Mesothelial cell of epicardium (in vitro differentiated cells): ENCODE measurements around the gene SSBP3. TPM values are rescaled to one million over a fixed set of nuclear protein-coding genes. Genes with fewer than 3 reads are reported as not detected.

Experiments used
- DNase-seq, 2 experiments: peaks; one replicate each; pipeline ENCODE4 v3.0.0; 2021; ENCODE audit warnings: low spot score in 2 of 2; ENCODE audit not compliant: unreplicated experiment in 2 of 2
- H3K27ac Mint-ChIP-seq: 2 replicates; pipeline ENCODE4 v1.8.0; 2021; ENCODE audit warnings: mixed read lengths
- H3K27me3 Mint-ChIP-seq: 2 replicates; pipeline ENCODE4 v1.8.0; 2021; ENCODE audit warnings: low read depth, mixed read lengths
- H3K36me3 Mint-ChIP-seq: 2 replicates; pipeline ENCODE4 v1.8.0; 2021; ENCODE audit warnings: mixed read lengths
- H3K4me1 Mint-ChIP-seq: 2 replicates; pipeline ENCODE4 v1.8.0; 2021; ENCODE audit warnings: mixed read lengths
- H3K4me3 Mint-ChIP-seq: 2 replicates; pipeline ENCODE4 v1.8.0; 2021; ENCODE audit warnings: mild to moderate bottlenecking, moderate library complexity, mixed read lengths
- H3K9me3 Mint-ChIP-seq: 2 replicates; pipeline ENCODE4 v1.8.0; 2021; ENCODE audit warnings: mixed read lengths
- CTCF ChIP-seq: fragments of 200-600 bp; sonication (generic); IDR thresholded peaks from one replicate; pipeline ENCODE4 v1.5.0; 2021; ENCODE audit warnings: antibody characterized with exemption; ENCODE audit not compliant: unreplicated experiment
- total RNA-seq: library from RNA; stranded (reverse); gene quantifications from 3 replicates; pipeline ENCODE4 v1.2.1, GENCODE V29; 2021

Gene SSBP3
- total RNA-seq, 1 donor from 2014 or later, result 172 TPM

DNA sequence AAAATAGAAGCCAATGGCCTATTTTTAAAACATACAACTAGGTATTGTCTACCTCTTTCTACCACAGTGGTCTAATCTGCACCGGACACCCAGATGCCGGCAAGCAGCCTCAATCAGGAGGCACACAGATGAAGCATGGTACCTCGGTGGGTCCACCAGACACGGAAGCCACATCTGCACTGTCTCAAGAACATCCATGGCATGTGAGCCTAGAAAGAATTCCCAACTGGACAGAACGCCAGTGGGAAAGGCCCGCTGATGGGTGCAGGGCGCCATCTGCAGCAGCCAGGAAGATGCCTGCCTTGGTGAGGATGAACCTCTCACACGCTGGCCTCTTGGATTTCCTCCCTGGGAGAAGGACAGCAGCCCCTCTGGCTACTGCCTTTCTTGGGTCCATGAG lies 126.7 kb downstream of the SSBP3 start:
- DNase-seq, result no peak
- H3K27me3 Mint-ChIP-seq, result no peaks in the 10 kb centered on the region
- H3K36me3 Mint-ChIP-seq, result peaks cover 15% of the 10 kb centered on the region
- H3K4me3 Mint-ChIP-seq, result no peak overlapping the region
- no peaks in the 10 kb centered on the region for H3K9me3 Mint-ChIP-seq
- H3K27ac Mint-ChIP-seq, result no peak overlapping the region
- TF ChIP-seq CTCF, result no peak
- peaks cover 33% of the 10 kb centered on the region for H3K4me1 Mint-ChIP-seq

DNA sequence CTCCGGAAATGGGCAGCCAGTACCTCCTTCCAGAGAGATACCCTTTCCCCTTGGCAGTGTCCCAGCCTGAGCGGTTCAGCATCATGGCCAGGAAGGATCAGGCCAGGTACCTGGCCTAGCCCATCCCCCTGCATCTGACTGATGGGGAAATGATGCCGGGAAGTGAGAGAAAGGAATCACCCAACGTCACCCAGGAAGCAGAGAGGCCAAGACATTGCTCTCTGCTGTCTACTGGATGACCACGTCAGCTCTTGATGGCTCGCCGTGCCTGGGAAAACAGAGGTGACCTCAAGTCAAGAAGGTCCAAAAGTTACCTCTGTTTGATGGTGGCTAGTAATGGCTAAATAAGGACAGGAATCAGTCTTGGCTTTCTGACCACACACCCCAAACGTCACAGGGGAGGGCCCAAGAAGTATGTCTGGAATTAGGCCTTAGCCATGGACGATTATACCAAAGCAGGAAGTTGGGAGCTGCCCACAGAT lies 127.2 kb downstream of the SSBP3 start:
- TF ChIP-seq CTCF, result no peak
- Mint-ChIP-seq H3K36me3 (peaks cover 15% of the 10 kb centered on the region), H3K27ac (peak overlapping the region; percentile 25), H3K27me3 (no peaks in the 10 kb centered on the region), H3K4me3 (no peak overlapping the region), H3K4me1 (peaks cover 35% of the 10 kb centered on the region), H3K9me3 (no peaks in the 10 kb centered on the region)
- DNase-seq, result no peak

GRCh38 chr1:54277451-54278341 lies 128.5 kb downstream of the SSBP3 start:
- H3K4me3 Mint-ChIP-seq, result no peak overlapping the region
- peaks cover 15% of the 10 kb centered on the region for H3K36me3 Mint-ChIP-seq
- H3K27ac Mint-ChIP-seq, result peak overlapping the region; percentile 43
- DNase-seq, result no peak
- H3K4me1 Mint-ChIP-seq, result peaks cover 41% of the 10 kb centered on the region
- no peaks in the 10 kb centered on the region for H3K9me3 Mint-ChIP-seq
- H3K27me3 Mint-ChIP-seq, result no peaks in the 10 kb centered on the region
- TF ChIP-seq CTCF, result no peak

DNA sequence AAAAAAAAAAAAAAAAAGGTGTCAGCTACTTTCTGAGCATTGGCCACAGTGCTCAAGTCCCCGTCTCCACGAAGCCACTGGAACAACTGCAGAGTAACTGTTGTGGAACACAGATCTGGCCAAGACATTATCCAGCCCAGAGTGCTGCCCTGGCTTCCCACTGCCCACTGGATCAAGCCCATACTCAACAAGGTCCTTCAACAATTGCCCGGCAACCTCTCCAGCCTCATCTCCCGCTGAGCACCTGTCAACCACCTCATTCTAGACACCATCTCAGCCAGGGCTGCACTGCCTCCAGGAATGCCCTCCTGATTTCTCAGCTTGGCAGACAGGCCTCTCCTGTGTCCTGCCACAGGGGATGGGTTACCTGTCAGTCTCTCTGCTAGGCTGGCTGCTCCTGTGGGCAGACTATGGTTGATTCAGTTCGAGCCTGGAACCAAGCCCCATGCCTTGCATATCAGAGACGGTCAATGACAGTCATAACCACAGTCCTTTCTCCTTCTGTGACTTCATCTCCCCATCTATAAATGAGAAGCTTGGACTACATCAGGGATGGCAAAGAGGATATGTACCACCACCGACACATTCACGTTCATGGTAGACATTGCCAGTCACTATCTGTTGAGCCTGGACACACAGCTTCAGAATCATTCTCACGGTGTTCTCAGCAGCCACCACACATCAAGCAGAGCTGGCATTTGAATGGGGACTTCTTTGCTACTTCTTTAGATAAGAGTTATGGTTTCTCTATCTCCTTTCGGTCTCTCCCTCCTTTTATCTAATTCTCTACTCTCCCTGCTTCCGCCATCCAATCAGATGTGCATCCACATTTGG lies 129.4 kb downstream of the SSBP3 start:
- H3K4me3 Mint-ChIP-seq, result no peak overlapping the region
- no peak for TF ChIP-seq CTCF
- peak overlapping the region; percentile 64 for H3K27ac Mint-ChIP-seq

GRCh38 chr1:54275349-54275748 lies 130.8 kb downstream of the SSBP3 start:
- H3K4me3 Mint-ChIP-seq, result no peak overlapping the region
- DNase-seq, result no peak
- peak overlapping the region; percentile 87 for H3K27ac Mint-ChIP-seq
- H3K27me3 Mint-ChIP-seq, result no peaks in the 10 kb centered on the region
- peaks cover 9% of the 10 kb centered on the region for H3K36me3 Mint-ChIP-seq
- TF ChIP-seq CTCF, result no peak
- peaks cover 44% of the 10 kb centered on the region for H3K4me1 Mint-ChIP-seq
- no peaks in the 10 kb centered on the region for H3K9me3 Mint-ChIP-seq

More for the DNA sequence above, 129.4 kb downstream of the SSBP3 start:
- DNase-seq, result no peak
- H3K4me1 Mint-ChIP-seq, result peaks cover 44% of the 10 kb centered on the region
- no peaks in the 10 kb centered on the region for H3K9me3 Mint-ChIP-seq
- peaks cover 15% of the 10 kb centered on the region for H3K36me3 Mint-ChIP-seq
- no peaks in the 10 kb centered on the region for H3K27me3 Mint-ChIP-seq
